PC-3 (cell line): ENCODE results near the gene TBC1D5.

ENCODE experiments used
- CTCF ChIP-seq: fragments of 300-600 bp; sonication (generic); conservative IDR thresholded peaks from 2 replicates; pipeline ENCODE4 v1.5.1; 2017; ENCODE audit warnings: antibody characterized with exemption, low read depth, mild to moderate bottlenecking, low read length
- EZH2 ChIP-seq: fragments of 300-600 bp; sonication (generic); IDR thresholded peaks from one replicate; pipeline ENCODE4 v1.6.1; 2017; ENCODE audit warnings: antibody characterized with exemption, mild to moderate bottlenecking, low read length; ENCODE audit not compliant: unreplicated experiment
- EZH2phosphoT487 ChIP-seq: fragments of 300-600 bp; sonication (generic); IDR thresholded peaks from 2 replicates; pipeline ENCODE4 v1.6.1; 2018; ENCODE audit warnings: mild to moderate bottlenecking, antibody characterized with exemption, low read length, borderline replicate concordance

GRCh38 chr3:17733768-17734167 lies 8.7 kb downstream of the TBC1D5 start:
- no peak for TF ChIP-seq EZH2
- no peak for TF ChIP-seq CTCF
- TF ChIP-seq EZH2phosphoT487 = no peak
